ENCODE results near the gene ASTN2.

GRCh38 chr9:116596646-116597045, 818.2 kb downstream of the ASTN2 start:
- TF ChIP-seq EZH2 (IDR thresholded peaks at IDR 0.05; ENCODE audit: borderline replicate concordance, low read length) (no peak), CTCF (IDR thresholded peaks at IDR 0.05; ENCODE audit: low read length) (no peak)

All from OCI-LY1 (cell line).